Right lobe of liver (tissue), 4 donors: Measurements from ENCODE around the gene DOC2A.

Experiments
- CTCF ChIP-seq, 4 donors: fragments of 200-600 bp in 3 of 4; fragments of 450-650 bp in 1 of 4; IDR thresholded peaks; one replicate each; pipeline versions ENCODE4 v1.5.1 to v1.8.0; 2016 to 2022; ENCODE audit warnings: antibody characterized with exemption in 4 of 4, mild to moderate bottlenecking in 2 of 4
- POLR2A ChIP-seq: fragments of 450-650 bp; IDR thresholded peaks from one replicate; pipeline ENCODE4 v1.6.1; 2017; ENCODE audit warnings: antibody characterized with exemption, mild to moderate bottlenecking
- donor health status: DM: no; HTN: no; CAD: no.
- donor health status: DM: no; HTN: no; CAD: no.
- donor health status: DM: no; HTN: yes; CAD: no.

GRCh38 chr16:29989111-29989858, 21.5 kb downstream of the DOC2A start:
- TF ChIP-seq CTCF (IDR thresholded peaks at IDR 0.05): no peak
- TF ChIP-seq POLR2A: no peak
